ENCODE results near the gene IRF8. TPM values are rescaled to one million over a fixed set of nuclear protein-coding genes. Genes with fewer than 3 reads are reported as not detected.

The IRF8 gene
- total RNA-seq, 1 experiment from 2014 or later, result 29.5 TPM

- H3K36me3 Mint-ChIP-seq (ENCODE audit: insufficient read depth, unreplicated experiment), result peaks cover 11% of the 10 kb centered on the region
- TF ChIP-seq CTCF (IDR thresholded peaks at IDR 0.05; ENCODE audit: insufficient read depth in 1 of 2, low read depth in 1 of 2, low read length in 1 of 2, severe bottlenecking in 1 of 2, unreplicated experiment in 1 of 2), result no peak
- H3K4me1 Mint-ChIP-seq (ENCODE audit: low read depth, unreplicated experiment), result peaks cover 61% of the 10 kb centered on the region
- peak overlapping the region; percentile 3 for H3K4me3 Mint-ChIP-seq (ENCODE audit: unreplicated experiment)
- Histone ChIP-seq H3K36me3 (ENCODE audit: control insufficient read depth, insufficient read depth, low read length) (no peaks in the 10 kb centered on the region), H3K27me3 (replicated peaks; ENCODE audit: control insufficient read depth, insufficient read depth, low read length) (no peaks in the 10 kb centered on the region), H3K4me3 (ENCODE audit: low read depth, low read length) (no peak overlapping the region), H3K9me3 (peaks cover 4% of the 10 kb centered on the region; the same call in 1 of the 2 replicates), H3K4me1 (peaks cover 55% of the 10 kb centered on the region)
- CTCF ChIA-PET, result interaction anchor here (1.2 to 1.9 kb wide), 2 partner anchors 29 to 31 kb away, joined by 5 to 10 read pairs; no protein-coding TSS in a partner anchor
- no peaks in the 10 kb centered on the region for H3K27me3 Mint-ChIP-seq (ENCODE audit: insufficient read depth, unreplicated experiment)
- intact Hi-C loops (cut with micrococcal nuclease; ENCODE audit: unreplicated experiment), result loop anchor here (1.0 to 2.0 kb wide), 4 partner anchors 20 to 124 kb away; no protein-coding TSS in a partner anchor
- no TSS peak for BruUV-seq (replicated peaks)
- POLR2A ChIA-PET, result no interaction called here
- H3K9me3 Mint-ChIP-seq (ENCODE audit: unreplicated experiment), result peaks cover 2% of the 10 kb centered on the region
- H3K27ac Mint-ChIP-seq (ENCODE audit: unreplicated experiment), result peak overlapping the region; percentile 44
- DNase-seq, result peak; percentile 93 to 94
Measured at GRCh38 chr16:85850344-85850880, 48.5 kb upstream of the IRF8 start.

- CTCF ChIA-PET, result interaction anchor here (0.8 to 1.9 kb wide), 2 partner anchors 19 to 30 kb away, joined by 3 to 10 read pairs; no protein-coding TSS in a partner anchor
- H3K27ac Mint-ChIP-seq (ENCODE audit: unreplicated experiment), result peak overlapping the region; percentile 44
- Histone ChIP-seq H3K27me3 (replicated peaks; ENCODE audit: control insufficient read depth, insufficient read depth, low read length) (no peaks in the 10 kb centered on the region), H3K4me3 (ENCODE audit: low read depth, low read length) (no peak overlapping the region), H3K9me3 (peaks cover 4% of the 10 kb centered on the region; the same call in 1 of the 2 replicates), H3K4me1 (peaks cover 55% of the 10 kb centered on the region), H3K36me3 (ENCODE audit: control insufficient read depth, insufficient read depth, low read length) (no peaks in the 10 kb centered on the region)
- POLR2A ChIA-PET, result no interaction called here
- no TSS peak for BruUV-seq (replicated peaks)
- peak in 1 of 2 experiments; percentile 29 for DNase-seq
- peaks cover 15% of the 10 kb centered on the region for H3K36me3 Mint-ChIP-seq (ENCODE audit: insufficient read depth, unreplicated experiment)
- TF ChIP-seq CTCF (IDR thresholded peaks at IDR 0.05; ENCODE audit: insufficient read depth in 1 of 2, low read depth in 1 of 2, low read length in 1 of 2, severe bottlenecking in 1 of 2, unreplicated experiment in 1 of 2), result no peak
- peaks cover 10% of the 10 kb centered on the region for H3K9me3 Mint-ChIP-seq (ENCODE audit: unreplicated experiment)
- intact Hi-C loops (cut with micrococcal nuclease; ENCODE audit: unreplicated experiment), result loop anchor here (2.0 kb wide), 1 partner anchor 124 kb away; no protein-coding TSS in a partner anchor
- H3K4me1 Mint-ChIP-seq (ENCODE audit: low read depth, unreplicated experiment), result peaks cover 61% of the 10 kb centered on the region
- no peak overlapping the region for H3K4me3 Mint-ChIP-seq (ENCODE audit: unreplicated experiment)
- H3K27me3 Mint-ChIP-seq (ENCODE audit: insufficient read depth, unreplicated experiment), result no peaks in the 10 kb centered on the region
Measured at GRCh38 chr16:85851034-85851785, 47.8 kb upstream of the IRF8 start.

Data from Caco-2 (cell line).